22Rv1 (cell line): ENCODE results near the gene ZBTB21.

Experiments used
- ZFX ChIP-seq: fragments of 450-650 bp; IDR thresholded peaks from 2 replicates; pipeline ENCODE4 v1.6.1; 2017; ENCODE audit warnings: antibody characterized with exemption, borderline replicate concordance
- TF ChIP-seq, protein P1 (sequence below): fragments of 450-650 bp; IDR thresholded peaks from 2 replicates; pipeline ENCODE4 v1.5.1; 2017; ENCODE audit warnings: mild to moderate bottlenecking

DNA sequence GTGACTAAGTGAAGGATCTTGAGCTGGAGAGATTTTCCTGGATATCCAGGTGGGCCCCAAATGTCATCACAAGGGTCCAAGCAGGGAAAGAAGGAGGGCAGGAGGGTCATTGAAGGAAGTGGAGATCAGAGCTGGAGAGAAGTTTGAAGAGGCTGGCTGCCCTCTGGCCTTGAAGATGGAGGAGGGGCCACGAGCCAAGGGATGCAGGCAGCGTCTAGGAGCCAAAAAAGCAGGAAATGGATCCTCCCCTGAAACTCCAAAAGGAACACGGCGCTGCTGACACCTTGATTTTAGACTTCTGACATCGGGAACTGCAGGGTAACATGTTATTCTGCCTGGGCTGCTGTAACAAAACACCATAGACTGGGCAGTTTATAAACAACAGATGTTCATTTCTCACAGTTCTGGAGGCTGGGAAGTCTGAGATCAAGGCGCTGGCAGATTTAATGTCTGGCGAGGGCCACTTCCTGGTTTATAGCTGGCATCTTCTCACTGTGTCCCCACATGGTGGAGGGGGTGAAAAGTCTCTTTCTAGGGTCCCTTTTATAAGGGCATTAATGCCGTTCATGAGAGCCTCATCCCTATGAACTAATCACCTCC, 28.8 kb upstream of the ZBTB21 start:
- TF ChIP-seq, protein P1, sequence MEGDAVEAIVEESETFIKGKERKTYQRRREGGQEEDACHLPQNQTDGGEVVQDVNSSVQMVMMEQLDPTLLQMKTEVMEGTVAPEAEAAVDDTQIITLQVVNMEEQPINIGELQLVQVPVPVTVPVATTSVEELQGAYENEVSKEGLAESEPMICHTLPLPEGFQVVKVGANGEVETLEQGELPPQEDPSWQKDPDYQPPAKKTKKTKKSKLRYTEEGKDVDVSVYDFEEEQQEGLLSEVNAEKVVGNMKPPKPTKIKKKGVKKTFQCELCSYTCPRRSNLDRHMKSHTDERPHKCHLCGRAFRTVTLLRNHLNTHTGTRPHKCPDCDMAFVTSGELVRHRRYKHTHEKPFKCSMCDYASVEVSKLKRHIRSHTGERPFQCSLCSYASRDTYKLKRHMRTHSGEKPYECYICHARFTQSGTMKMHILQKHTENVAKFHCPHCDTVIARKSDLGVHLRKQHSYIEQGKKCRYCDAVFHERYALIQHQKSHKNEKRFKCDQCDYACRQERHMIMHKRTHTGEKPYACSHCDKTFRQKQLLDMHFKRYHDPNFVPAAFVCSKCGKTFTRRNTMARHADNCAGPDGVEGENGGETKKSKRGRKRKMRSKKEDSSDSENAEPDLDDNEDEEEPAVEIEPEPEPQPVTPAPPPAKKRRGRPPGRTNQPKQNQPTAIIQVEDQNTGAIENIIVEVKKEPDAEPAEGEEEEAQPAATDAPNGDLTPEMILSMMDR, result no peak
- TF ChIP-seq ZFX, result no peak
